Neural crest cell (in vitro differentiated cells): ENCODE data around the gene ACBD6. TPM values are rescaled to one million over a fixed set of nuclear protein-coding genes. Genes with fewer than 3 reads are reported as not detected.
"Not testable (repeated sequence)": the region's sequence is repeated elsewhere in the genome, so short reads cannot be mapped to it uniquely, and the experiment has no call there.

Source experiments
- DNase-seq: peaks from one replicate; pipeline ENCODE4 v3.0.0; 2021; ENCODE audit warnings: low read depth, mixed read lengths, low spot score
- H3K27ac Mint-ChIP-seq: one replicate; pipeline ENCODE4 v1.8.0; 2021; ENCODE audit warnings: mild to moderate bottlenecking, mixed read lengths; ENCODE audit not compliant: unreplicated experiment
- H3K27me3 Mint-ChIP-seq: 2 replicates; pipeline ENCODE4 v1.8.0; 2021; ENCODE audit warnings: low read depth, mild to moderate bottlenecking, mixed read lengths
- H3K36me3 Mint-ChIP-seq: 2 replicates; pipeline ENCODE4 v1.8.0; 2021; ENCODE audit warnings: low read depth, mild to moderate bottlenecking, mixed read lengths
- H3K4me1 Mint-ChIP-seq: 2 replicates; pipeline ENCODE4 v1.8.0; 2021; ENCODE audit warnings: mixed read lengths
- H3K4me3 Mint-ChIP-seq: one replicate; pipeline ENCODE4 v1.8.0; 2021; ENCODE audit warnings: mild to moderate bottlenecking, mixed read lengths
- H3K9me3 Mint-ChIP-seq: 2 replicates; pipeline ENCODE4 v1.8.0; 2021; ENCODE audit warnings: mixed read lengths
- total RNA-seq: library from RNA; stranded (reverse); gene quantifications from 2 replicates; pipeline ENCODE4 v1.2.1, GENCODE V29; 2021
- TF ChIP-seq, protein P1 (sequence below): fragments of 200-600 bp; sonication (generic); conservative IDR thresholded peaks from 2 replicates; pipeline ENCODE4 v1.5.0; 2021; ENCODE audit warnings: antibody characterized with exemption, mild to moderate bottlenecking

The ACBD6 gene
- total RNA-seq, 1 donor from 2014 or later: 59.1 TPM

DNA sequence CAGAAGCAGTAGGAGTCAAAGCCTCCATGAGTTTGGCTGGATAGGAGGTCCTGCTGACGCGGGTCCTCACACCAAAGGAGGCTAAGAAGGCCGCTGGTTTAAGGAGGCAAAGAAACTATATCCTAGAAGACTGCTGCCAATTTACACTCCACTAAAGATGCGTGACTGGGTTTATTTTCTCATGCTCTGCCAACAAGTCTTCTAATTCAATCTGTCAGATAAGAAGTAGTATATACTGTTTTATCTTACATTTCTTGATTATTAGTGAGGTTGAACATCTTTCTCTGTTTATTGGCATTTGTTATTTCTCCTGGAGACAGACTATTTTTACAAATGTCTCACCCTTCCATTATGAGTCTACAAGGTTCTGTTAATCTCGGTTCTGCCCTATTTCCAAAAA lies 34.1 kb downstream of the ACBD6 start:
- Mint-ChIP-seq H3K4me1 (no peaks in the 10 kb centered on the region), H3K27me3 (no peaks in the 10 kb centered on the region), H3K4me3 (no peak overlapping the region), H3K36me3 (peaks cover 28% of the 10 kb centered on the region), H3K27ac (no peak overlapping the region), H3K9me3 (peaks cover 12% of the 10 kb centered on the region)
- DNase-seq: no peak
- TF ChIP-seq, protein P1, sequence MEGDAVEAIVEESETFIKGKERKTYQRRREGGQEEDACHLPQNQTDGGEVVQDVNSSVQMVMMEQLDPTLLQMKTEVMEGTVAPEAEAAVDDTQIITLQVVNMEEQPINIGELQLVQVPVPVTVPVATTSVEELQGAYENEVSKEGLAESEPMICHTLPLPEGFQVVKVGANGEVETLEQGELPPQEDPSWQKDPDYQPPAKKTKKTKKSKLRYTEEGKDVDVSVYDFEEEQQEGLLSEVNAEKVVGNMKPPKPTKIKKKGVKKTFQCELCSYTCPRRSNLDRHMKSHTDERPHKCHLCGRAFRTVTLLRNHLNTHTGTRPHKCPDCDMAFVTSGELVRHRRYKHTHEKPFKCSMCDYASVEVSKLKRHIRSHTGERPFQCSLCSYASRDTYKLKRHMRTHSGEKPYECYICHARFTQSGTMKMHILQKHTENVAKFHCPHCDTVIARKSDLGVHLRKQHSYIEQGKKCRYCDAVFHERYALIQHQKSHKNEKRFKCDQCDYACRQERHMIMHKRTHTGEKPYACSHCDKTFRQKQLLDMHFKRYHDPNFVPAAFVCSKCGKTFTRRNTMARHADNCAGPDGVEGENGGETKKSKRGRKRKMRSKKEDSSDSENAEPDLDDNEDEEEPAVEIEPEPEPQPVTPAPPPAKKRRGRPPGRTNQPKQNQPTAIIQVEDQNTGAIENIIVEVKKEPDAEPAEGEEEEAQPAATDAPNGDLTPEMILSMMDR: no peak

DNA sequence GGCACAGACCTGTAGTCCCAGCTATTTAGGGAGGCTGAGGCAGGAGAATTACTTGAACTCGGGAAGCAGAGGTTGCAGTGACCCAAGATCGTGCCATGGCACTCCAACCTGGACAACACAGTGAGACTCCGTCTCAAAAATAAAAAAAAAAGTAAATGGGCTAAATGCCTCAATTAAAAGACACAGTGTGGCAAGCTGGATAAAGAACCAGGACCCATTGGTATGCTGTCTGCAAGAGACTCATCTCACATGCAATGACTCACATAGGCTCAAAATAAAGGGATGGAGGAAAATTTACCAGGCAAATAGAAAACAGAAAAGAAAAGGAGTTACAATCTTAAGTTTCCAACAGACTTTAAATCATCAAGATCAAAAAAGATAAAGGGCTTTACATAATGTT lies 40.3 kb downstream of the ACBD6 start:
- TF ChIP-seq, protein P1: no peak
- no peak overlapping the region for H3K4me3 Mint-ChIP-seq
- H3K27me3 Mint-ChIP-seq: no peaks in the 10 kb centered on the region
- DNase-seq: no peak
- H3K27ac Mint-ChIP-seq: no peak overlapping the region
- peaks cover 43% of the 10 kb centered on the region for H3K36me3 Mint-ChIP-seq
- H3K9me3 Mint-ChIP-seq: peaks cover 28% of the 10 kb centered on the region
- no peaks in the 10 kb centered on the region for H3K4me1 Mint-ChIP-seq

DNA sequence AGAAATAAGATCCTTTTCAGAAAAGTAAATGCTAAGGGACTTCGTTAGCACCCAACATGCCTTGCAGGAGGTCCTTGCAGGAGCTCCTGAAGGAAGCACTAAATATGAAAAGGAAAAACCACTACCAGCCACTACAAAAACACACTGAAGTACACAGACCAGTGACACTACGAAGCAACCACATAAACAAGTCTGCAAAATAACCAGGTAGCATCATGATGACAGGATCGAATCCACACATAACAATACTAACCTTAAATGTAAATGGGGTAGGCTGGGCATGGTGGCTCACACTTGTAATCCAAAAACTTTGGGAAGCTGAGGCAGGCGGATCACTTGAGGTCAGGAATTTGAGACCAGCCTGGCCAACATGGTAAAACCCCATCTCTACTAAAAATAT lies 40.7 kb downstream of the ACBD6 start:
- Mint-ChIP-seq H3K36me3 (peaks cover 43% of the 10 kb centered on the region), H3K9me3 (peaks cover 28% of the 10 kb centered on the region)
- H3K4me1 Mint-ChIP-seq, H3K4me3 Mint-ChIP-seq, H3K27ac Mint-ChIP-seq, H3K27me3 Mint-ChIP-seq, DNase-seq: not testable (repeated sequence)

DNA sequence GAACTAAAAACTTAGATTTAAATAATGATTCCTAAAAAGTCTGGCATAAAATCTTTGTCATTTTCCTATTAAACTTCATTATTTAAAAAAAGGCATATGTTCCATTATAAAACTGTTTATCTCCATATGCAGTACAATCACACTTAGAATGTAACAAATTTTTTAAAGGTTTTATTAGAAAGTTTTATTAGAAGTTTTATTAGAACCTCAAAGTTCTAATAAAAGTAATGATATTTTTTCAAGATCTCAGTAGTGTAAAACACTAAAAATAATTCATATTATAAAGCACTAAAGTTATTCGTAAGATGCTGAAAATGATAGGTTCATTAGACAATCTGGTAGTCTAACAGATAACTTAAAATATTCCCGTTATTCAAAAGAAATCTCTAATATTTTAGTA lies 43.6 kb downstream of the ACBD6 start:
- Mint-ChIP-seq H3K27ac (no peak overlapping the region), H3K4me3 (no peak overlapping the region), H3K9me3 (peaks cover 19% of the 10 kb centered on the region), H3K27me3 (no peaks in the 10 kb centered on the region), H3K36me3 (peaks cover 41% of the 10 kb centered on the region), H3K4me1 (no peaks in the 10 kb centered on the region)
- TF ChIP-seq, protein P1: no peak
- no peak for DNase-seq

DNA sequence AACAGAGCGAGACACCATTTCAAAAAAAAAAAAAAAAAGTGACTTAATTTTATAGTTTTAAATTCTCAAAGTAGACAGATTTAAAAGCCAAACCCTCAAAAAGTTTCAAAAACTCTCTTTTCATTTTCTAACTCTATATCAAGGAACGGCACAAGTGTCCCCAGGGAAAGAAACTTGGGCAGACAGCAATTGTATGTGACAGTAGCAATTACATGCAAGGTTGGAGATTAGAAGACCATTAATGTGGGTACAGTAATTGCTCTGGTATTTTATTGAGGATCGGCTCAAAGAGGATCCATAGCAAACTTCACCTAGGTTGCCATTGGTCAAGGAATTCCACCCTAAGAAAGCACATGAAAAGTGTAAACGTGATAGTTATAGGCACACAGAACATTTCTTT lies 46.2 kb downstream of the ACBD6 start:
- Mint-ChIP-seq H3K9me3 (peaks cover 18% of the 10 kb centered on the region), H3K27ac (no peak overlapping the region), H3K4me3 (no peak overlapping the region)

DNA sequence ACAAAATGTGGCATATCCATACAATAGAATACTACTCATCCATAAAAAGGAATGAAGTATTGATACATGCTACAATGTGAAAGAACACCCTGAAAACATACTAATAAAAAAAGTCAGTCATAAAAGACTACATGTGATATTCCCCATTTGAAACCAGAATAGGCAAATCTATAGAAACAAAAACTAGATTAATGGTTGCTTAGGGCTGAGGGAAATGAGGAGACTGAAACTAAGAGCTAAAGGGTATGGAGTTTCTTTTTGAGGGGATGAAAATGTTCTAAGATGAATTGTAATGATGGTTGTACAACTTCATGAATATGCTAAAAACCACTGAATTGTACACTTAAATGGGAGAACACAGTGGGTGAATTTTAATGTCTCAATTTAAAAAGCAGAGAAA lies 50.9 kb downstream of the ACBD6 start:
- no peak overlapping the region for H3K27ac Mint-ChIP-seq
- no peaks in the 10 kb centered on the region for H3K4me1 Mint-ChIP-seq
- H3K4me3 Mint-ChIP-seq: no peak overlapping the region
- no peaks in the 10 kb centered on the region for H3K27me3 Mint-ChIP-seq
- TF ChIP-seq, protein P1: no peak
- no peak for DNase-seq
- H3K9me3 Mint-ChIP-seq: peaks cover 21% of the 10 kb centered on the region
- peaks cover 49% of the 10 kb centered on the region for H3K36me3 Mint-ChIP-seq

More for the DNA sequence above, 46.2 kb downstream of the ACBD6 start:
- Mint-ChIP-seq H3K27me3 (no peaks in the 10 kb centered on the region), H3K4me1 (no peaks in the 10 kb centered on the region), H3K36me3 (peaks cover 43% of the 10 kb centered on the region)
- DNase-seq: no peak
- TF ChIP-seq, protein P1: no peak
